NOMO-1 treated with DMSO at 0.1 percent for 48 hours (cell line): ENCODE measurements around the gene RAB27A.
"Not testable (repeated sequence)": the region's sequence is repeated elsewhere in the genome, so short reads cannot be mapped to it uniquely, and the experiment has no call there.

Experiments used
- DNase-seq: peaks from one replicate; lab custom pipeline; 2025; ENCODE audit not compliant: unreplicated experiment; lab: John Stamatoyannopoulos, UW

The RAB27A gene

GRCh38 chr15:55252201-55252600, 37.4 kb downstream of the RAB27A start:
- DNase-seq, result not testable (repeated sequence)

GRCh38 chr15:55250941-55251340, 38.7 kb downstream of the RAB27A start:
- peak; percentile 67 for DNase-seq

- DNase-seq, result peak; percentile 96
Observed at GRCh38 chr15:55250392-55250791, 39.2 kb downstream of the RAB27A start.

- not testable (repeated sequence) for DNase-seq
Observed at GRCh38 chr15:55249885-55250284, 39.7 kb downstream of the RAB27A start.

- DNase-seq, result no peak
Observed at GRCh38 chr15:55248895-55249294, 40.7 kb downstream of the RAB27A start.

- peak; percentile 26 for DNase-seq
Observed at GRCh38 chr15:55247766-55248427, 41.7 kb downstream of the RAB27A start.

- DNase-seq, result peak; percentile 22
Observed at GRCh38 chr15:55247311-55247710, 42.3 kb downstream of the RAB27A start.

GRCh38 chr15:55246567-55246966, 43.0 kb downstream of the RAB27A start:
- no peak for DNase-seq

GRCh38 chr15:55245059-55245458, 44.6 kb downstream of the RAB27A start:
- DNase-seq, result no peak

- no peak for DNase-seq
Observed at GRCh38 chr15:55241891-55242290, 47.7 kb downstream of the RAB27A start.

- DNase-seq, result no peak
Observed at GRCh38 chr15:55241186-55241585, 48.4 kb downstream of the RAB27A start.

GRCh38 chr15:55240125-55240760, 49.4 kb downstream of the RAB27A start:
- DNase-seq, result no peak

- no peak for DNase-seq
Observed at GRCh38 chr15:55239440-55240124, 50.0 kb downstream of the RAB27A start.

GRCh38 chr15:55238877-55239276, 50.7 kb downstream of the RAB27A start:
- DNase-seq, result no peak

- no peak for DNase-seq
Observed at GRCh38 chr15:55237219-55238130, 52.1 kb downstream of the RAB27A start.

GRCh38 chr15:55235546-55236036, 54.0 kb downstream of the RAB27A start:
- no peak for DNase-seq

- DNase-seq, result no peak
Observed at GRCh38 chr15:55234800-55235104, 54.9 kb downstream of the RAB27A start.

GRCh38 chr15:55234104-55234799, 55.4 kb downstream of the RAB27A start:
- no peak for DNase-seq

- no peak for DNase-seq
Observed at GRCh38 chr15:55231455-55231854, 58.2 kb downstream of the RAB27A start.

- no peak for DNase-seq
Observed at GRCh38 chr15:55230953-55231352, 58.7 kb downstream of the RAB27A start.
